ENCODE results near the gene CWF19L2. TPM values are rescaled to one million over a fixed set of nuclear protein-coding genes. Genes with fewer than 3 reads are reported as not detected.

Gene CWF19L2
- polyA plus RNA-seq, 1 donor, result 10.8 TPM

DNA sequence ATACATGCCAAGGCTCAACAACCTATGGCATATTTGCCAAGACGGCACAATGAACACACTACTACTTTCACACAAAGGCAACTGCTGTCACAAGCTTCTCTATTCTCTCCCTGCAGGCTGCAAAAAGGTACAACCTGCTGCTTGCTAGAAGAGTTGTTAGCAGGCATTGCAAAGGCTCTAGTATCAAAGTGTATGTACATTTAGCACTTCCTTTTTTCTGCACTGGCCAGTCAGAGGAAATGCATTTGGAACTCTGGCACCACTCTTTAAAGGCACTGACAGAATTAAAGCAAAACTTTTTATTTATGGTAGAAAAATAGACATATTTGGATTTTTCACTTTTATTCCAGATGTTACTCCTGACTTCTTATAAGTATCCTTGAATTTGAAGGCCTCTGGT lies 125.9 kb downstream of the CWF19L2 start:
- Histone ChIP-seq H3K9me3 (ENCODE audit: control insufficient read depth, low read depth, low read length) (no peaks in the 10 kb centered on the region), H3K4me1 (ENCODE audit: control insufficient read depth, insufficient read depth, low read length) (no peaks in the 10 kb centered on the region), H3K27ac (ENCODE audit: low read length) (no peak overlapping the region), H3K4me3 (ENCODE audit: low read length) (no peak overlapping the region), H3K27me3 (ENCODE audit: control insufficient read depth, insufficient read depth, low read length) (no peaks in the 10 kb centered on the region), H3K36me3 (ENCODE audit: control insufficient read depth, insufficient read depth, low read length) (peaks cover 8% of the 10 kb centered on the region)
- no CpG with 5 or more reads among the region's 1 CpG for WGBS (ENCODE audit: insufficient coverage, low lambda C conversion rate)
- DNase-seq, result no peak

- no CpG with 5 or more reads among the region's 3 CpGs for WGBS (ENCODE audit: insufficient coverage, low lambda C conversion rate)
- no peak for DNase-seq
- no peaks in the 10 kb centered on the region for H3K9me3 ChIP-seq (ENCODE audit: control insufficient read depth, low read depth, low read length)
- H3K4me3 ChIP-seq (ENCODE audit: low read length), result no peak overlapping the region
- peaks cover 9% of the 10 kb centered on the region for H3K36me3 ChIP-seq (ENCODE audit: control insufficient read depth, insufficient read depth, low read length)
- no peaks in the 10 kb centered on the region for H3K27me3 ChIP-seq (ENCODE audit: control insufficient read depth, insufficient read depth, low read length)
- H3K27ac ChIP-seq (ENCODE audit: low read length), result no peak overlapping the region
- H3K4me1 ChIP-seq (ENCODE audit: control insufficient read depth, insufficient read depth, low read length), result no peaks in the 10 kb centered on the region
These were observed 128.5 kb downstream of the CWF19L2 start for GRCh38 chr11:107329164-107329563.

DNA sequence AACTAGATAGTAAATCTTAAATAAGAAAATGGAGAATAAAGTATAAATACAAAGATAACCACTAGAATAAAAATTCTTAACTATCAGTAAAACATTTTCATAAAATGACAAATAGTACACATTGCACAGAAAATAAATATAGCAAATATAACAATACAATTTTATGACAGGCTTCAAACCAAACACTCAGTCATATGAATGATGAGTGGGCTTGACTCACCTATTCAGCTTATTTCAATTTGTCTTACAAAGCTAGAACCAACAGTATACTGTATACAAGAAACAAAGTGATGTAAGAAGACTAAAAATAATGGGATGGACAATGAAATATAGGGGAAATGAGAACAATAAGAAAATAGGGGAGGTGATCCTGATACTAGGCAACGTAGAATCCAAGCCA lies 141.2 kb downstream of the CWF19L2 start:
- DNase-seq, result no peak
- 100% methylated on average over 1 of the region's 1 CpG for WGBS (ENCODE audit: insufficient coverage, low lambda C conversion rate)
- Histone ChIP-seq H3K27ac (ENCODE audit: low read length) (no peak overlapping the region), H3K27me3 (ENCODE audit: control insufficient read depth, insufficient read depth, low read length) (no peaks in the 10 kb centered on the region), H3K36me3 (ENCODE audit: control insufficient read depth, insufficient read depth, low read length) (peaks cover 8% of the 10 kb centered on the region), H3K4me3 (ENCODE audit: low read length) (no peak overlapping the region), H3K4me1 (ENCODE audit: control insufficient read depth, insufficient read depth, low read length) (no peaks in the 10 kb centered on the region), H3K9me3 (ENCODE audit: control insufficient read depth, low read depth, low read length) (peaks cover 19% of the 10 kb centered on the region)

- Histone ChIP-seq H3K9me3 (ENCODE audit: control insufficient read depth, low read depth, low read length) (no peaks in the 10 kb centered on the region), H3K27me3 (ENCODE audit: control insufficient read depth, insufficient read depth, low read length) (no peaks in the 10 kb centered on the region), H3K4me3 (ENCODE audit: low read length) (no peak overlapping the region), H3K4me1 (ENCODE audit: control insufficient read depth, insufficient read depth, low read length) (no peaks in the 10 kb centered on the region), H3K36me3 (ENCODE audit: control insufficient read depth, insufficient read depth, low read length) (peaks cover 6% of the 10 kb centered on the region), H3K27ac (ENCODE audit: low read length) (no peak overlapping the region)
- WGBS (ENCODE audit: insufficient coverage, low lambda C conversion rate), result no CpG with 5 or more reads among the region's 2 CpGs
- no peak for DNase-seq
These were observed 149.6 kb downstream of the CWF19L2 start for GRCh38 chr11:107307991-107308390.

DNA sequence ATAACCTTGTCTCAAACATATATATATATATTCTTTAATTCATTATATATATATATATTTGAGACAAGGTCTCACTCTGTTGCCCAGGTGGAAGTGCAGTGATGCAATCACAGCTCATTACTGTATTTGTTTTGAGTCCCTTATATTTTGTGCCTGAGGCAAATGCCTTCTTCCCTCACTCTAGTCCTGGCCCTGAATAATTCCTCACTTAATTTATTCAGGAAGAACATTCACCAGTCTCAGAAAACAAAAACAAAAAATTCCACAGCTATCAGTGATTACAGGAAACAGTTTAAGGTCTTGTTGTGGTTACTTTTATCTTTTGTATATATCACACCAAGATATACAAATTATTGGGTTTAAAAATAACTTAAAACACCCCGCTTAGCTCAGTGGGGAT lies 155.7 kb downstream of the CWF19L2 start:
- peaks cover 3% of the 10 kb centered on the region for H3K36me3 ChIP-seq (ENCODE audit: control insufficient read depth, insufficient read depth, low read length)
- no peaks in the 10 kb centered on the region for H3K4me1 ChIP-seq (ENCODE audit: control insufficient read depth, insufficient read depth, low read length)
- H3K4me3 ChIP-seq (ENCODE audit: low read length), result no peak overlapping the region
- WGBS (ENCODE audit: insufficient coverage, low lambda C conversion rate), result no CpG with 5 or more reads among the region's 1 CpG
- no peak overlapping the region for H3K27ac ChIP-seq (ENCODE audit: low read length)
- H3K27me3 ChIP-seq (ENCODE audit: control insufficient read depth, insufficient read depth, low read length), result no peaks in the 10 kb centered on the region
- DNase-seq, result no peak
- no peaks in the 10 kb centered on the region for H3K9me3 ChIP-seq (ENCODE audit: control insufficient read depth, low read depth, low read length)

DNA sequence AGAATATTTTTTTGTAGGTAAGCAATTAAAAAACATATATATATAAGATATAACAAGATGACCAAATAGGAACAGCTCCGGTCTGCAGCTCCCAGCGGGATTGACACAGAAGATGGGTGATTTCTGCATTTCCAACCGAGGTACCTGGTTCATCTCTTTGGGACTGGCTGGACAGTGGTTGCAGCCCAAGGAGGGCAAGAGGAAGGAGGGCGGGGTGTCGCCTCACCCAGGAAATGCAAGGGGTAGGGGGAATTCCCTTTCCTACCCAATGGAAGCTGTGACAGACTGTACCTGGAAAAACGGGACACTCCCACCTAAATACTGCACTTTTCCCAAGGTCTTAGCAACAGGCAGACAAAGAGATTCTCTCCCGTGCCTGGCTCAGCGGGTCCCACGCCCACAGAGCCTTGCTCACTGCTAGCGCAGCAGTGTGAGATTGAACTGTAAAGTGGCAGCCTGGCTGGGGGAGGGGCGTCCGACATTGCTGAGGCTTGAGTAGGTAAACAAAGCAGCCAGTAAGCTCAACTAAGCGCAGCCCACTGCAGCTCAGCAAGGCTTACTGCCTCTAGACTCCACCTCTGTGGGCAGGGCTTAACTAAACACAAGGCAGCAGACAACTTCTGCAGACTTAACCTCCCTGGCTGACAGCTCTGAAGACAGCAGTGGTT lies 163.8 kb downstream of the CWF19L2 start:
- WGBS (ENCODE audit: insufficient coverage, low lambda C conversion rate), result 100% methylated on average over 2 of the region's 13 CpGs
- H3K27ac ChIP-seq (ENCODE audit: low read length), result no peak overlapping the region
- no peak for DNase-seq

GRCh38 chr11:107282195-107282594 lies 175.4 kb downstream of the CWF19L2 start:
- no CpG with 5 or more reads among the region's 1 CpG for WGBS (ENCODE audit: insufficient coverage, low lambda C conversion rate)
- Histone ChIP-seq H3K9me3 (ENCODE audit: control insufficient read depth, low read depth, low read length) (no peaks in the 10 kb centered on the region), H3K4me1 (ENCODE audit: control insufficient read depth, insufficient read depth, low read length) (no peaks in the 10 kb centered on the region), H3K27me3 (ENCODE audit: control insufficient read depth, insufficient read depth, low read length) (no peaks in the 10 kb centered on the region), H3K4me3 (ENCODE audit: low read length) (no peak overlapping the region), H3K27ac (ENCODE audit: low read length) (no peak overlapping the region), H3K36me3 (ENCODE audit: control insufficient read depth, insufficient read depth, low read length) (no peaks in the 10 kb centered on the region)
- no peak for DNase-seq

More for the DNA sequence above, 163.8 kb downstream of the CWF19L2 start:
- H3K9me3 ChIP-seq (ENCODE audit: control insufficient read depth, low read depth, low read length), result no peaks in the 10 kb centered on the region
- no peaks in the 10 kb centered on the region for H3K27me3 ChIP-seq (ENCODE audit: control insufficient read depth, insufficient read depth, low read length)
- H3K36me3 ChIP-seq (ENCODE audit: control insufficient read depth, insufficient read depth, low read length), result peaks cover 3% of the 10 kb centered on the region
- no peaks in the 10 kb centered on the region for H3K4me1 ChIP-seq (ENCODE audit: control insufficient read depth, insufficient read depth, low read length)
- H3K4me3 ChIP-seq (ENCODE audit: low read length), result no peak overlapping the region

Other genes starting within 250 kb of the CWF19L2 start
- 8.7 TPM for gene ALKBH8, start 107.9 kb upstream of the CWF19L2 start, polyA plus RNA-seq
- 0.43 TPM for gene ELMOD1, start 133.3 kb upstream of the CWF19L2 start, polyA plus RNA-seq